Mesodermal cell (in vitro differentiated cells): ENCODE results near the gene ANKRD55.
"Not testable (repeated sequence)": the region's sequence is repeated elsewhere in the genome, so short reads cannot be mapped to it uniquely, and the experiment has no call there.

ENCODE experiments used
- H3K27ac ChIP-seq: 2 replicates; pipeline ENCODE4 v1.7.0; 2013; ENCODE audit warnings: mild to moderate bottlenecking, low read depth, low read length, moderate library complexity; ENCODE audit not compliant: severe bottlenecking
- H3K36me3 ChIP-seq: 2 replicates; pipeline ENCODE4 v1.7.1; 2013; ENCODE audit warnings: mild to moderate bottlenecking, low read length, moderate library complexity; ENCODE audit not compliant: control insufficient read depth, insufficient read depth
- H3K4me1 ChIP-seq: one replicate; pipeline ENCODE4 v1.7.1; 2013; ENCODE audit warnings: mild to moderate bottlenecking, low read length; ENCODE audit not compliant: insufficient read depth, control insufficient read depth, poor library complexity, severe bottlenecking
- H3K4me3 ChIP-seq: 2 replicates; pipeline ENCODE4 v1.7.0; 2013; ENCODE audit warnings: low read length, control low read depth, mild to moderate bottlenecking; ENCODE audit not compliant: insufficient read depth, poor library complexity, severe bottlenecking; ENCODE audit errors: extremely low read depth
- H3K9me3 ChIP-seq: 2 replicates; pipeline ENCODE4 v1.7.1; 2013; ENCODE audit warnings: mild to moderate bottlenecking, low read length, moderate library complexity; ENCODE audit not compliant: control insufficient read depth
- WGBS, 2 experiments: methylation state at CpG; one replicate each; pipeline ENCODE4 v1.1.5; 2013; ENCODE audit warnings: missing lambda C conversion rate in 2 of 2; ENCODE audit not compliant: insufficient coverage in 2 of 2; 5-methylcytosine and 5-hydroxymethylcytosine counted together

Gene ANKRD55

GRCh38 chr5:56106837-56107236, 126.3 kb downstream of the ANKRD55 start:
- H3K36me3 ChIP-seq, result no peaks in the 10 kb centered on the region

GRCh38 chr5:56105511-56106291, 127.4 kb downstream of the ANKRD55 start:
- Histone ChIP-seq H3K27ac (no peak overlapping the region), H3K4me3 (no peak overlapping the region), H3K4me1 (no peaks in the 10 kb centered on the region), H3K36me3 (no peaks in the 10 kb centered on the region), H3K9me3 (peaks cover 5% of the 10 kb centered on the region)
- WGBS, 2 experiments, result 87 to 89% methylated on average over 6 of the region's 6 CpGs

More at GRCh38 chr5:56106837-56107236, 126.3 kb downstream of the ANKRD55 start:
- Histone ChIP-seq H3K4me3 (no peak overlapping the region), H3K4me1 (no peaks in the 10 kb centered on the region), H3K27ac (no peak overlapping the region), H3K9me3 (no peaks in the 10 kb centered on the region)

- Histone ChIP-seq H3K9me3 (peaks cover 5% of the 10 kb centered on the region), H3K4me3 (no peak overlapping the region), H3K36me3 (no peaks in the 10 kb centered on the region), H3K27ac (no peak overlapping the region), H3K4me1 (no peaks in the 10 kb centered on the region)
- 91 to 100% methylated on average over 1 of the region's 1 CpG for WGBS, 2 experiments
Observed at GRCh38 chr5:56102889-56103288, 130.2 kb downstream of the ANKRD55 start.

GRCh38 chr5:56102207-56102606, 130.9 kb downstream of the ANKRD55 start:
- not testable (repeated sequence) for H3K9me3 ChIP-seq, H3K27ac ChIP-seq, H3K4me1 ChIP-seq, H3K36me3 ChIP-seq, H3K4me3 ChIP-seq
- no CpG with 5 or more reads among the region's 9 CpGs for WGBS, 2 experiments

GRCh38 chr5:56101180-56101579, 131.9 kb downstream of the ANKRD55 start:
- 93 to 100% methylated on average over 1 of the region's 3 CpGs for WGBS, 2 experiments
- Histone ChIP-seq H3K27ac (no peak overlapping the region), H3K9me3 (peaks cover 5% of the 10 kb centered on the region), H3K4me3 (no peak overlapping the region), H3K36me3 (no peaks in the 10 kb centered on the region), H3K4me1 (no peaks in the 10 kb centered on the region)

- H3K9me3 ChIP-seq, result peaks cover 5% of the 10 kb centered on the region
- no peaks in the 10 kb centered on the region for H3K4me1 ChIP-seq
- H3K36me3 ChIP-seq, result no peaks in the 10 kb centered on the region
- 90 to 100% methylated on average over 1 to 2 of the region's 3 CpGs for WGBS, 2 experiments
- no peak overlapping the region for H3K27ac ChIP-seq
- no peak overlapping the region for H3K4me3 ChIP-seq
Observed at GRCh38 chr5:56100439-56101176, 132.5 kb downstream of the ANKRD55 start.

GRCh38 chr5:56099346-56099745, 133.8 kb downstream of the ANKRD55 start:
- peaks cover 5% of the 10 kb centered on the region for H3K9me3 ChIP-seq
- H3K36me3 ChIP-seq, result no peaks in the 10 kb centered on the region
- no peak overlapping the region for H3K4me3 ChIP-seq
- no peaks in the 10 kb centered on the region for H3K4me1 ChIP-seq
- WGBS, 2 experiments, result 100% methylated on average over 1 to 2 of the region's 2 CpGs
- H3K27ac ChIP-seq, result no peak overlapping the region

GRCh38 chr5:56097055-56097454, 136.1 kb downstream of the ANKRD55 start:
- H3K36me3 ChIP-seq, result no peaks in the 10 kb centered on the region
- H3K4me1 ChIP-seq, result no peaks in the 10 kb centered on the region
- H3K4me3 ChIP-seq, result no peak overlapping the region
- peaks cover 5% of the 10 kb centered on the region for H3K9me3 ChIP-seq
- no CpG with 5 or more reads among the region's 3 CpGs for WGBS, 2 experiments
- no peak overlapping the region for H3K27ac ChIP-seq

- no peak overlapping the region for H3K27ac ChIP-seq
- no peaks in the 10 kb centered on the region for H3K36me3 ChIP-seq
- WGBS, 2 experiments, result 91 to 100% methylated on average over 3 of the region's 3 CpGs
- no peak overlapping the region for H3K4me3 ChIP-seq
- H3K4me1 ChIP-seq, result peaks cover 10% of the 10 kb centered on the region
- no peaks in the 10 kb centered on the region for H3K9me3 ChIP-seq
Observed at GRCh38 chr5:56095579-56096102, 137.5 kb downstream of the ANKRD55 start.

GRCh38 chr5:56094579-56095361, 138.4 kb downstream of the ANKRD55 start:
- Histone ChIP-seq H3K9me3 (no peaks in the 10 kb centered on the region), H3K27ac (no peak overlapping the region), H3K36me3 (no peaks in the 10 kb centered on the region), H3K4me1 (peaks cover 16% of the 10 kb centered on the region), H3K4me3 (no peak overlapping the region)
- 96% methylated on average over 3 to 4 of the region's 10 CpGs for WGBS, 2 experiments
